GM21423 (cell line): ENCODE data around the gene DOK6.

ENCODE experiments used
- ATAC-seq: cut with Tn5 transposase; IDR thresholded peaks from one replicate; pipeline ENCODE4 v1.9.1; 2021; ENCODE audit warnings: mild to moderate bottlenecking, moderate library complexity; ENCODE audit not compliant: unreplicated experiment

The DOK6 gene

DNA sequence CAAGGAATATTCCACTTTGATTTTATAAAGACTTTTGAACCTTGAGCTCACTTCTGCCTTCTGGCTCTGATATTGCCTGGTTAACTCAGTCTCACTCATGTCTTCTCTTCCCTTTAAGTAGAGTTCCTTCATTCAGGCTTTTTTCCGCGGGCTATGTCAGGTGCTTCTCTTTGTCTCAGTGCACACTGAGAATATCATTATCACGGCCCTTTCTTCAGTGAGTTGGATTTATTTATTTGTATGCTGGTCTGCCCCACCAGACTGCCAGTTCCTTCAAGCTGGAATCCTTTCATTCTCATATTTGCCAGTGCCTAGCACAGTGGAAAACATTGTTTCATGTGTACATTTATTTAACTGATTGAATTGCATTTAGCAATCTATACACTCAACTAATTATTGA lies 136.5 kb downstream of the DOK6 start:
- ATAC-seq: no peak

- ATAC-seq: no peak
Measured at GRCh38 chr18:69538849-69539248, 138.2 kb downstream of the DOK6 start.

DNA sequence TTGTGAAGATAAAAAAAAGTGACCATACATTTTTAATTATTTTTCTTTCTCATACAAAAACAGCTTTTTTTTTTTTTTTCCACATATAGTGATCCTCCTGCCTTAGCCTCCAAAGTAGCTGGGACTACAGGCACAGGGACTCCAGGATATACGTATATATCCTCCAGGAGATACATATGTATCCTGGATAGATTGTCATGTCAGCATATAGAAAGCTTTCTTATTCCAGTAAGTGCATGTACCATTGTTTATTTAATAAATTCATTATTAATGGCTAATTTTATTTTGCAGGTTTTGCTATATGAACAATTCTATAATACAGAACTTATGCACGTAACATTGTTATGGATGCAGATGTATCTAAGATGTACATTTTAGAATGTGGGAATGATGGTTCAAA lies 138.7 kb downstream of the DOK6 start:
- ATAC-seq: no peak

DNA sequence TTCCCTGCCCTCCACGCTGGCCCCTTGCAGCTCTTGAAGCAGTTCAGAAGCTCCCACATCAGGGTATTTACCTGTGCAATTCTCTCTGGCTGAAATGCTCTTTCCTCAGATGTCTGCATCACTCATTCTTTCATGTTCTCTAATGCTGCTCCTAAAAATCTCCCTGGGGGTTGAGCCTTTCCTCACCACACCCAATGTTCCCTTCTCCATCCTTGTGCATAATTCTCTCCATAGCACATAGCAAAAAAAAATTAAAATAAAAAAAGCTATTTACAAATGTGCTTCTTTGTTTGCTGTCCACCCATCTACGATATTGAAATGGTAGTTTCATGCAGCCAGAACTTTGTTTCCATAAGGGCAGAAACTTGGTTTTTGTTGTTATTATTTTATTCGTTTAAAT lies 155.5 kb downstream of the DOK6 start:
- ATAC-seq: no peak

DNA sequence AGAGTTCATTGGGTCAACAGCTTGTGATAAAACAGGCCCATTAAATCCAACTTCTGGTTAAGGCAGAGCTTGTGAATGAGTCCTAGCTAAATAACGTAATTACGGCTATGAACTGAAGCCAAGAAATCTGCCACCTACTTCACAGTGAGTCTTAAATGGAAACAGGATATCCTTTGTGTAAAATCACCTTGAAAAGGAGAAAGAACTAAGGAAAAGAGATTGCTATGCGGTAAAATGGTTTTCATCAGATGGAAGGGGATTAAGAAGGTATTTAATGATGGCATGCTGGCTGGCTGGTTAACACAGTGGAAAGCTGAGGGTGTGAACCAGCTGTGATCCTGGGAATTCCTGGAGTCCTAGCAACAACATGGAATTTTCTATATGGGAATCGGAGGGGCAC lies 156.6 kb downstream of the DOK6 start:
- no peak for ATAC-seq

GRCh38 chr18:69558052-69558451 lies 157.4 kb downstream of the DOK6 start:
- no peak for ATAC-seq

DNA sequence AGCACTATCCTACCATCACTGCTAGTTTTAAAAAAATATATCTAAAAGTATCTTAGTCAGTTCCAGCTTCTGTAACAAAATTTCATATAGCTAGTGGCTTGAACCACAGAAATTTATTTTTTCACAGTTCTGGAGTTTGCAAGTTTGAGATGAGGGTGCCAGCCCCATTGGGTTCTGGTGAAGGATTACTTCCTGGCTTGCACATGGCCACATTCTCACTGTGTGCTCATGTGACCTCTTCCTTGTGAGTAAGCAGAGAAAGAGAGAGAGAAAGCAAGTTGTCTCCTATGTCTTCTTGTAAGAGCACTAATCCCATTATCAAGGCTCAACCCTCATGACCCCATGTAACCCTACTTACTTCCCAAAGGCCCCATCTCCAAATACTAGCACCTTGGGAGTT lies 158.9 kb downstream of the DOK6 start:
- no peak for ATAC-seq

GRCh38 chr18:69564602-69565001 lies 163.9 kb downstream of the DOK6 start:
- no peak for ATAC-seq

GRCh38 chr18:69567813-69568488 lies 167.3 kb downstream of the DOK6 start:
- no peak for ATAC-seq

- no peak for ATAC-seq
Measured at GRCh38 chr18:69569133-69569532, 168.4 kb downstream of the DOK6 start.

DNA sequence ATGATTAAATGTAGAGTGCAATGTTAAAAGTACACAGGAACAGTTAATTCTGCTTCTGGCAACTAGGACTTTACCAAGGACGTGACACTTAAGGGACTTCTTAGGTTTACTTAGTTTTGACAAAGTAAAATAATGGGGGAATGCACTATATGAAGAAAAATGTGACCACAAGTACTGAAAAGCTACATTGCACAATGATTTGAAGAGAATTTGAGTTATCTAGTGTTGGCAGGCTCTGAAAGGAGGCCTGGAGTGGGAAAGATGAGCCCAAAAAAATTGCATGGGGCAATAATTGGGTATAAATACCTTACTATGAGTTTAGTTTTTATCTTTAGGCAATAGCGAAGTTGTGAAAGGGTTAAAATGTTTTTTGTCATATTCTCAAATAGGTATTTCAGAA lies 173.7 kb downstream of the DOK6 start:
- no peak for ATAC-seq

- ATAC-seq: peak; percentile 92
Measured at GRCh38 chr18:69580107-69580506, 179.4 kb downstream of the DOK6 start.

- no peak for ATAC-seq
Measured at GRCh38 chr18:69584429-69584828, 183.7 kb downstream of the DOK6 start.

DNA sequence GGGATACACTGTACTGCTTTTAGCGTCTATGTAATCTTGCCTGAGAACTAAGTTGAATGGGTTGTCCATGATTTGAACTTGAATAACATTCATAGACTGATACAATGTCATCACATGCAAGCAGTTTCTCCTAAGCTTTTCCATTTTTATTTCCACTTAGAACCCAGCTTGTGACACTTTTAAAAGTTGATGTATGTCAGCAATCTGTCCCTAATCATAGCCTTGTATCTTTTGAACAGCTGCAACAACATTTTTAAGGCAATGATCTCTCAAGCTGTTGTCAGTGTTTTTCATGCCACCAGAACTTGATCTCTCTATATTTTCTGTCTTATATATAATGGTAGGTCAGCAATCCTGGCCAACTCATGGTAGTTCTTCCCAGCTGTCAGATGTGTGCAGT lies 185.0 kb downstream of the DOK6 start:
- no peak for ATAC-seq

DNA sequence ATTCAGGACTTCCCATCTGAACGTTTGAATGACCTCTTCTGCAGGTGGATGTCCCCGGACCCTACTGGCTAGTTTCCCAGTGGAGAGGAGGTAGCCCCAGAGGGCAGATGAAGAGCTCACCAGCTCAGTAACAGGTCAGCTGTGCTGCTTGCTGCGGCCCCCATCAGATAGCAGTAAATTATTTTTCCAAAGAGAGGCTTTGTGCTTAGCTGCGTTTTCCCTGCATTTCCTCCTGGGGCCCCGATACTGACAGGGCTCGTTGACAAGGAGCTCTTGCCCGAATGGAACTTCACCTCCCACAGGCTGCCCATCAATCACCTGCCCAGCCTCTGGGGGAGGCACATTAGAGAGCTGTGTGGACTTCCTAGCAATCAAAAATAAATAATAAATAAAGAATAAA lies 185.8 kb downstream of the DOK6 start:
- no peak for ATAC-seq

DNA sequence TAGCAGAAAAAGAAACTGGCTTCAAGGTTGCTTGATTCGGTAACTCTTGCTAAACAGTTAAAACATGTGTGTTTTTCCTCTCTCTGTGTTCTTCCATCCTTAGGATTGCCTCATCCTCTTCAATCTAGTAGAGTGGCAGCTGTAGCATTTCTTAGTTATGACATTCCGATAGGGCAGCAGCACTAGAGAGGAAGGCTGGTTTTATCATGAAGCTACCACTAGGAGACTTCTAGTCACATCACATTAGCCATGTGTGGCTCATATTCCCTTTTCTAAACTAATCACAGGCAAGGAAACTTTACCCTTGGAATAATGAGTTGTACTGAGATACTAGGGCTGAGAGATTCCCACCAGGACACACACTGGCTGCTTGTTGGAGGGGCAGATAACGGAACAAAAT lies 187.6 kb downstream of the DOK6 start:
- no peak for ATAC-seq

DNA sequence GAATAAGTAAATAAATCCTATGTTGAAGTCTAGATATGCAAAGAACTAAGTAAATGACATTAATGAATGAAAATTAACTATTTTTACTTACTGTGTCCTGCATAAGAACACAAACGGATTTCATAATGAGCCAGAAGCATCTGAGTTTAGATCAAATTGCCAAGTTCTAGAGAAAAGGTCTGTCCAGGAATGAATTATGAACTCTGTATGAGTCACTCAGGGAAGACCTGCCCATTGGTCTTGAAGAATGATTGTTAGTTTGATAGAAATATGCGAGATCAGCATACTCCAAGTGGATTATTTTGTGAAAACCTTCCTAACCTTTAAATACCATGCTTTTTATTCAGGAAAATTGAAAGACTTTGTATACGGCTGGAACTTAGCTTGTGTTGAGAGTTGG lies 189.5 kb downstream of the DOK6 start:
- ATAC-seq: no peak

- ATAC-seq: no peak
Measured at GRCh38 chr18:69596345-69596744, 195.7 kb downstream of the DOK6 start.

GRCh38 chr18:69597561-69597960 lies 196.9 kb downstream of the DOK6 start:
- no peak for ATAC-seq

DNA sequence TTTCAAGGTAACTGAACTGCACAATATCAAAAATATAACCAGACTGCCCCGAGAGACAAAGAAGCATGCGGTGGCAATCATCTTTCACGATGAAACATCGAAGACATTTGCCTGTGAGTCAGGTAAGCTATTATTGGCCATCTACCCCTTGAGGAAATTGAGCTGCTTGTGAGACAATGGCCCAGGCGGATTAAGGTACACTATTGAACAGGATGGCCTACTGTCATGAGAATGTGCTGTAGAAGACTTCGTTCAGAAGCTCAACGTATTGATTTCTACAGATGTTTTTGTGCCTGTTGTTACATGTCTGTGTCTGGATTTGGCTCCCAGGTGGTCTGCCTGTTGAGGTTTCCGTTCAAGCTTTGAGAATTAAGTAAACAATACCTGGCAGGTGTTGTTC lies 198.7 kb downstream of the DOK6 start:
- no peak for ATAC-seq

DNA sequence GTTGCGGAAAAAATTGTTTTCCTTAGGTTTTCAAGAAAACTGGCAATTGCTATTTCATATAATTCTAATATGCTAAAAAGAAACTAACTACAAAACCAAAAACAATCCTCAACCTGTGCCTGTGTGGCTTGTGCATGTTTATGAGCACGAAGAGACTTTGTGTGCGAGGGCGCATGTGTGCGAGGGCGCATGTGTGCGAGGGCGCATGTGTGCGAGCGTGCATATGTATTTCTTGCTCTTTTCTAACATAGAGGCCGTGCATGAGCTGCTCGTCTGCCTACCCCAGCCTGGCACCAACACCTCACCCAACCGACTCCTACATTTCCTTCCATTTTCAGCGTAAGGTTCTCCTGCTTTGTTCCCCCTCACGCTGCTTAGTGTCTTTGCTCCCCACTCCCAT lies 211.6 kb downstream of the DOK6 start:
- ATAC-seq: no peak

DNA sequence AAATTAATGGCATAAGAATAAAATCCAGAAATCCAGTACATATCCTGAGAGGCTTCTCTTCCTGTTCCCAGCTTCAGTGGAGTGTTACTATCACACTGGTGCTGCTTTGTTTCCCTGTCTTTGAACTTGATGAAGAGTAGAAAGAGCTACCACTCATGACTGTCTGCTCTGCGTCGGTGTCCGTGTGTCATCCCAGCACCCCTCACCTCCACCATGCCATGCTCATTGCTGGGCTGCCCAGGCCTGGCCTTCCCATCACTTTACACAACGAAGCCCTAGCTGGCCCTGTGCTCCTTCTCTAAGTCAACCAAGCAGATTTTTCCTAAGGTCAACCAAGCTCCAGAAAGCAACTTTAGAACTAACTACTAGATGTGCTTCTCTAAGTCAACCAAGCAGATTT lies 215.4 kb downstream of the DOK6 start:
- ATAC-seq: no peak

DNA sequence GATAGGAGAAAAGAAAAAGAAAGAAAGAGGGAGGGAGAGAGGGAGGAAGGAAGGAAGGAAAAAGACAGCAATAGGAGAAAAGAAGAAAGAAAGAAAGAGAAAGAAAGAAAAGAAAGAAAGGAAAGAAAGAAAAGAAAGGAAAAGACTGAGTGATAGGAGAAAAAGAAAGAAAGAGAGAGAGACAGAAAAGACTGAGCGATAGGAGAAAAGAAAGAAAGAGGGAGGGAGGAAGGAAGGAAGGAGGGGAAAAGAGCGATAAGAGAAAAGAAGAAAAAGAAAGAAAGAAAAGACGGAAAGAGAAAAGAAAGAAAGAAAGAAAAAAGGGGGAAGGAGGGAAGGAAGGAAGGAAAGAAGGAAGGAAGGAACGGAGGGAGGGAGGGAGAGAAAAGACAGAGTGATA lies 216.7 kb downstream of the DOK6 start:
- no peak for ATAC-seq
